Endothelial cell of umbilical vein (primary cell): ENCODE measurements around the gene CCNI. TPM values are rescaled to one million over a fixed set of nuclear protein-coding genes. Genes with fewer than 3 reads are reported as not detected.

ENCODE experiments used
- BruUV-seq: library from RNA; stranded (reverse); fragments of 400-500 nt; replicated peaks from 2 replicates; lab custom pipeline; 2021; lab: Mats Ljungman, UMichigan
- CTCF ChIA-PET: fragments of 300-600, 350-600 bp; sonication (Branson Sonifier 250); formaldehyde crosslinking; loops from one replicate; lab custom pipeline; 2021; ENCODE audit warnings: antibody characterized with exemption, inconsistent platforms; lab: Charles Lee
- POLR2A ChIA-PET: fragments of 300-600, 350-600 bp; sonication (Branson Sonifier 250); formaldehyde crosslinking; loops from one replicate; lab custom pipeline; 2021; ENCODE audit warnings: antibody characterized with exemption, inconsistent platforms; lab: Charles Lee
- DNase-seq: peaks from one replicate; pipeline ENCODE4 v3.0.0-alpha.2; 2011; ENCODE audit warnings: low read depth, low spot score
- FAIRE-seq: peaks from 2 replicates; lab custom pipeline; 2011; peaks lifted over from hg19 to GRCh38; lab: Jason Lieb, UNC
- H2AFZ ChIP-seq: 2 replicates; pipeline ENCODE4 v1.6.0; 2012; ENCODE audit warnings: low read depth, low read length, control low read depth, inconsistent platforms
- H3K27ac ChIP-seq: 2 replicates; pipeline ENCODE4 v1.5.1; 2011; ENCODE audit warnings: low read depth, mild to moderate bottlenecking, control low read depth, low read length, moderate library complexity; ENCODE audit not compliant: insufficient read depth
- H3K27me3 ChIP-seq, 2 experiments: 2 replicates each; pipeline versions ENCODE4 v1.6.0 to v1.6.1; 2011; ENCODE audit warnings: low read length in 2 of 2, mixed read lengths in 1 of 2; ENCODE audit not compliant: control insufficient read depth in 2 of 2, insufficient read depth in 2 of 2
- H3K36me3 ChIP-seq, 2 experiments: 2 replicates in 1 of 2; 3 replicates in 1 of 2; pipeline ENCODE4 v1.5.1; 2011; ENCODE audit warnings: low read length in 2 of 2, mild to moderate bottlenecking in 1 of 2, moderate library complexity in 1 of 2; ENCODE audit not compliant: control insufficient read depth in 2 of 2, insufficient read depth in 2 of 2; ENCODE audit errors: extremely low read depth in 1 of 2
- H3K4me1 ChIP-seq: 3 replicates; pipeline ENCODE4 v1.5.1; 2011; ENCODE audit warnings: mild to moderate bottlenecking, low read length; ENCODE audit not compliant: control insufficient read depth, insufficient read depth; ENCODE audit errors: extremely low read depth
- H3K4me2 ChIP-seq: 2 replicates; pipeline ENCODE4 v1.6.1; 2011; ENCODE audit warnings: low read length, control low read depth, mixed read lengths; ENCODE audit not compliant: insufficient read depth
- H3K4me3 ChIP-seq, 3 experiments: fragments of 200-600 bp in 1 of 3; sonication (generic), shearing (Covaris generic) in 1 of 3; replicated peaks in 1 of 3; 2 replicates each; pipeline ENCODE4 v1.5.1; 2011 to 2016; ENCODE audit warnings: control low read depth in 3 of 3, low read length in 3 of 3, mild to moderate bottlenecking in 2 of 3, inconsistent platforms in 1 of 3, low read depth in 1 of 3, moderate library complexity in 1 of 3; ENCODE audit not compliant: insufficient read depth in 1 of 3
- H3K79me2 ChIP-seq: 2 replicates; pipeline ENCODE4 v1.6.0; 2012; ENCODE audit warnings: low read length, inconsistent platforms; ENCODE audit not compliant: control insufficient read depth, insufficient read depth
- H3K9ac ChIP-seq: replicated peaks from 2 replicates; pipeline ENCODE3; 2011; ENCODE audit warnings: low read length, control low read depth; ENCODE audit not compliant: insufficient read depth; ENCODE audit errors: extremely low read depth
- H3K9me1 ChIP-seq: replicated peaks from 3 replicates; pipeline ENCODE4 v1.6.0; 2011; ENCODE audit warnings: mild to moderate bottlenecking, low read length; ENCODE audit not compliant: control insufficient read depth, insufficient read depth; ENCODE audit errors: extremely low read depth
- H3K9me3 ChIP-seq: replicated peaks from 2 replicates; pipeline ENCODE4 v1.5.1; 2012; ENCODE audit warnings: low read length, inconsistent platforms; ENCODE audit not compliant: control insufficient read depth, insufficient read depth
- H4K20me1 ChIP-seq: replicated peaks from 2 replicates; pipeline ENCODE3; 2011; ENCODE audit warnings: mild to moderate bottlenecking, low read length; ENCODE audit not compliant: control insufficient read depth, insufficient read depth; ENCODE audit errors: extremely low read depth
- FOS ChIP-seq: IDR thresholded peaks from 2 replicates; pipeline ENCODE4 v1.6.1; 2011; ENCODE audit warnings: mild to moderate bottlenecking, low read length, moderate library complexity, borderline replicate concordance; ENCODE audit not compliant: insufficient read depth
- GATA2 ChIP-seq: IDR thresholded peaks from 2 replicates; pipeline ENCODE4 v1.7.0; 2011; ENCODE audit warnings: low read depth, mild to moderate bottlenecking, moderate library complexity, mixed read lengths, low read length; ENCODE audit not compliant: insufficient read length, insufficient read depth
- JUN ChIP-seq: IDR thresholded peaks from 2 replicates; pipeline ENCODE4 v1.6.1; 2011; ENCODE audit warnings: borderline replicate concordance, low read depth; ENCODE audit not compliant: insufficient read length, insufficient read depth
- MYC ChIP-seq: IDR thresholded peaks from one replicate; pipeline ENCODE4 v1.6.1; 2011; ENCODE audit warnings: mild to moderate bottlenecking, low read depth, low read length
- POLR2AphosphoS5 ChIP-seq: IDR thresholded peaks from 2 replicates; pipeline ENCODE4 v1.6.1; 2012; ENCODE audit warnings: low read depth, mild to moderate bottlenecking, control low read depth, low read length, moderate library complexity; ENCODE audit not compliant: insufficient read depth
- dilution Hi-C: fragments of 300-500 bp; cut with MboI; formaldehyde crosslinking; loops from one replicate; pipeline ENCODE4 v1.15.0; 2019; ENCODE audit warnings: low sequenced_read_pairs; ENCODE audit not compliant: extremely low pct_ligation_motif_present
- intact Hi-C: fragments of 100-400 bp; cut with micrococcal nuclease; formaldehyde crosslinking; loops from one replicate; pipeline ENCODE4 v1.10.0; 2022
- polyA plus RNA-seq, 4 experiments: library from polyadenylated mRNA; depleted of rRNA in 3 of 4; stranded (reverse) in 3 of 4; unstranded in 1 of 4; fragments of >200 nt; gene quantifications; 2 replicates each; pipeline versions ENCODE4 v1.2.1 to v1.2.3, GENCODE V29; 2011 to 2012; ENCODE audit warnings: missing spikeins in 1 of 4
- total RNA-seq: library from RNA; stranded (reverse); gene quantifications from 2 replicates; pipeline ENCODE4 v1.2.3, GENCODE V29; 2021

The CCNI gene
- total and polyA plus RNA-seq, 2 donors (not counting 3 experiments of a cell fraction or from before 2014, with no cell fraction given), result 88.6 to 212 TPM

DNA sequence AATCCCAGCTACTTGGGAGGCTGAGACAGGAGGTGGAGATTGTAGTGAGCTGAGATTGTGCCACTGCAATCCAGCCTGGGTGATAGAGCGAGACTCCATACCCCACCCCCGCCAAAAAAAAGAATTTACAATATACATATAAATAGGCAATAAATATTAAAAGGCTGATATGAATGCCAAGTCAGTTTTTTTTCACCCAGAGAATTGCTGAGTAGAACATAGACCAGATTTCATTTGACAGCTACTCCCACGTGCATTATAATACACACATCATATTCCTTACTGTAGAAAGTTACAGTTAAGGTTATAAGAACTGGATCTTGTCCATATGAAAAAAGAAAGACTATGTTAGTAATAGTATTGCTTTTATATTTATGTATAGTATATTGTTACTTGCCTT, 18.7 kb upstream of the CCNI start:
- no peaks in the 10 kb centered on the region for H3K9me3 ChIP-seq
- H3K27ac ChIP-seq, result no peak overlapping the region
- H3K9me1 ChIP-seq, result no peaks in the 10 kb centered on the region
- intact Hi-C loops (no loop called here), dilution Hi-C loops (no loop called here)
- TF ChIP-seq FOS, result no peak
- TF ChIP-seq MYC, result no peak
- H3K27me3 ChIP-seq, result peaks cover 0 to 4% of the 10 kb centered on the region in 2 experiments
- POLR2A ChIA-PET, result interaction anchor here (1.1 kb wide), 1 partner anchor 18 kb away, joined by 4 read pairs; no protein-coding TSS in a partner anchor
- CTCF ChIA-PET, result interaction anchor here (0.8 to 5.3 kb wide), 26 partner anchors 9 to 214 kb away, joined by 3 to 111 read pairs (median 10); partner anchors contain the start of genes CCNG2 and CCNI
- no peaks in the 10 kb centered on the region for H3K79me2 ChIP-seq
- peaks cover 18% of the 10 kb centered on the region for H3K4me1 ChIP-seq
- no peaks in the 10 kb centered on the region for H4K20me1 ChIP-seq
- H2AFZ ChIP-seq, result no peak overlapping the region
- no peak for DNase-seq
- H3K36me3 ChIP-seq, result no peaks in the 10 kb centered on the region
- no peak overlapping the region for H3K4me3 ChIP-seq
- no peak overlapping the region for H3K4me2 ChIP-seq
- no peak for FAIRE-seq
- H3K9ac ChIP-seq, result no peak overlapping the region
- no TSS peak for BruUV-seq

DNA sequence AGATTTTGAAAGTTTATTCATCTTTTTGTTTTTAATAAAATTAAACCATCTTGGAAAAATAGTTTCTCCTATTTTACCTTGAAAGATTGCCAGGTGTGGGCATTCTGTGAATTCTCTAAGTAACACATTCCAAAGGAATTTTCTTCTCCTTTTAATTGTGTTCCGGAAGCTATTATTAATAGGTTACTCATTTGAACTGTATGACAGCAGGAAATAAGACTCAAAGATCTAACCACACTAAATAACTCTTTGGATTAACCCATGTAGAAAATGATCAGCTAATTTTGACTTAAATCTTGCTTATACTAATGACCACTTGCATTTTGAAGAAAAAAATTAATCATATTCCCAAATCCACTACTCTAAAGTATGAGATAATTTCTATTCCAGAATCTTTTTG, 17.6 kb upstream of the CCNI start:
- Histone ChIP-seq H3K4me2 (peak overlapping the region; percentile 59), H3K9me1 (no peaks in the 10 kb centered on the region), H4K20me1 (no peaks in the 10 kb centered on the region), H2AFZ (no peak overlapping the region), H3K36me3 (no peaks in the 10 kb centered on the region), H3K27me3 (peaks cover 0 to under 1% of the 10 kb centered on the region in 2 experiments), H3K4me3 (no peak overlapping the region), H3K79me2 (no peaks in the 10 kb centered on the region), H3K9ac (peak overlapping the region; percentile 11), H3K27ac (peak overlapping the region; percentile 61), H3K9me3 (no peaks in the 10 kb centered on the region), H3K4me1 (peaks cover 18% of the 10 kb centered on the region)
- intact Hi-C loops (loop anchor here (1.0 kb wide), 1 partner anchor 17 kb away; no protein-coding TSS in a partner anchor), dilution Hi-C loops (no loop called here)
- CTCF ChIA-PET, result interaction anchor here (0.7 to 5.3 kb wide), 11 partner anchors 10 to 349 kb away, joined by 3 to 111 read pairs (median 5); partner anchors contain the start of genes CCNG2 and CCNI
- TF ChIP-seq JUN (peak; percentile 65), POLR2AphosphoS5 (no peak), GATA2 (peak; percentile 24), FOS (peak; percentile 55)
- DNase-seq, result peak; percentile 47
- no TSS peak for BruUV-seq
- FAIRE-seq, result peak; percentile 70
- POLR2A ChIA-PET, result interaction anchor here (0.6 kb wide), 1 partner anchor 145 kb away, joined by 3 read pairs; no protein-coding TSS in a partner anchor
